ENCODE data around the gene ELF1. TPM values are rescaled to one million over a fixed set of nuclear protein-coding genes. Genes with fewer than 3 reads are reported as not detected.
"Not testable (repeated sequence)": the region's sequence is repeated elsewhere in the genome, so short reads cannot be mapped to it uniquely, and the experiment has no call there.

The ELF1 gene
- total RNA-seq, 1 donor from 2014 or later: 136 TPM

GRCh38 chr13:40982772-40983171 lies 36.3 kb downstream of the ELF1 start:
- H3K4me1 Mint-ChIP-seq: peaks cover 80% of the 10 kb centered on the region
- DNase-seq (no peak), ATAC-seq (ENCODE audit: low read depth) (peak; percentile 64)
- TF ChIP-seq CTCF (IDR thresholded peaks at IDR 0.05): no peak
- H3K9me3 Mint-ChIP-seq: no peaks in the 10 kb centered on the region
- H3K27me3 Mint-ChIP-seq: no peaks in the 10 kb centered on the region
- H3K27ac Mint-ChIP-seq: peak overlapping the region; percentile 86
- intact Hi-C loops (cut with micrococcal nuclease): loop anchor here (1.0 to 10.0 kb wide), 9 partner anchors 8 to 330 kb away; partner anchors contain the start of genes ELF1, FOXO1, KBTBD6 and NAA16
- ChIA-PET CTCF (interaction anchor here (0.8 kb wide), 1 partner anchor 73 kb away, joined by 3 read pairs; no protein-coding TSS in a partner anchor), POLR2A (interaction anchor here (0.6 to 2.0 kb wide), 3 partner anchors 23 to 35 kb away, joined by 3 to 8 read pairs (median 6); no protein-coding TSS in a partner anchor)
- H3K36me3 Mint-ChIP-seq (ENCODE audit: low read depth): peaks cover 35% of the 10 kb centered on the region
- peak overlapping the region; percentile 87 for H3K4me3 Mint-ChIP-seq

GRCh38 chr13:40981949-40982348 lies 37.2 kb downstream of the ELF1 start:
- TF ChIP-seq CTCF (IDR thresholded peaks at IDR 0.05): no peak
- intact Hi-C loops (cut with micrococcal nuclease): loop anchor here (1.0 to 10.0 kb wide), 9 partner anchors 8 to 330 kb away; partner anchors contain the start of genes ELF1, FOXO1, KBTBD6 and NAA16
- no peaks in the 10 kb centered on the region for H3K9me3 Mint-ChIP-seq
- peaks cover 39% of the 10 kb centered on the region for H3K36me3 Mint-ChIP-seq (ENCODE audit: low read depth)
- CTCF ChIA-PET: interaction anchor here (0.8 to 1.6 kb wide), 4 partner anchors 14 to 74 kb away, joined by 3 to 4 read pairs (median 4); partner anchors contain the start of gene ELF1
- H3K4me3 Mint-ChIP-seq: peak overlapping the region; percentile 87
- ATAC-seq (ENCODE audit: low read depth) (no peak), DNase-seq (no peak)
- POLR2A ChIA-PET: interaction anchor here (0.9 to 2.0 kb wide), 5 partner anchors 14 to 75 kb away, joined by 3 to 8 read pairs (median 6); partner anchors contain the start of gene ELF1
- H3K27ac Mint-ChIP-seq: peak overlapping the region; percentile 86
- peaks cover 83% of the 10 kb centered on the region for H3K4me1 Mint-ChIP-seq
- H3K27me3 Mint-ChIP-seq: no peaks in the 10 kb centered on the region

GRCh38 chr13:40981361-40981760 lies 37.8 kb downstream of the ELF1 start:
- ChIA-PET CTCF (interaction anchor here (0.8 to 1.7 kb wide), 4 partner anchors 11 to 74 kb away, joined by 3 to 4 read pairs (median 4); no protein-coding TSS in a partner anchor), POLR2A (interaction anchor here (1.0 to 2.0 kb wide), 6 partner anchors 15 to 79 kb away, joined by 3 to 9 read pairs (median 6); partner anchors contain the start of gene ELF1)
- DNase-seq (no peak), ATAC-seq (ENCODE audit: low read depth) (no peak)
- Mint-ChIP-seq H3K27me3 (no peaks in the 10 kb centered on the region), H3K36me3 (ENCODE audit: low read depth) (peaks cover 43% of the 10 kb centered on the region), H3K27ac (peak overlapping the region; percentile 86), H3K4me3 (peak overlapping the region; percentile 87), H3K4me1 (peaks cover 86% of the 10 kb centered on the region), H3K9me3 (no peaks in the 10 kb centered on the region)
- intact Hi-C loops (cut with micrococcal nuclease): loop anchor here (5.0 to 10.0 kb wide), 2 partner anchors 317 to 331 kb away; partner anchors contain the start of genes FOXO1 and NAA16
- no peak for TF ChIP-seq CTCF (IDR thresholded peaks at IDR 0.05)

GRCh38 chr13:40980461-40980860 lies 38.7 kb downstream of the ELF1 start:
- ChIA-PET CTCF (interaction anchor here (1.6 to 1.7 kb wide), 2 partner anchors 12 to 75 kb away, joined by 3 to 4 read pairs; no protein-coding TSS in a partner anchor), POLR2A (interaction anchor here (1.3 to 2.0 kb wide), 3 partner anchors 31 to 79 kb away, joined by 5 to 9 read pairs (median 6); no protein-coding TSS in a partner anchor)
- Mint-ChIP-seq H3K27me3 (no peaks in the 10 kb centered on the region), H3K9me3 (no peaks in the 10 kb centered on the region), H3K4me1 (peaks cover 86% of the 10 kb centered on the region), H3K4me3 (peak overlapping the region; percentile 87), H3K36me3 (ENCODE audit: low read depth) (peaks cover 52% of the 10 kb centered on the region), H3K27ac (peak overlapping the region; percentile 86)
- no peak for TF ChIP-seq CTCF (IDR thresholded peaks at IDR 0.05)
- intact Hi-C loops (cut with micrococcal nuclease): loop anchor here (5.0 to 10.0 kb wide), 2 partner anchors 316 to 332 kb away; partner anchors contain the start of genes FOXO1 and NAA16
- DNase-seq: no peak
- ATAC-seq (ENCODE audit: low read depth): no peak

GRCh38 chr13:40979232-40979631 lies 39.9 kb downstream of the ELF1 start:
- peak overlapping the region; percentile 86 for H3K27ac Mint-ChIP-seq
- DNase-seq: no peak
- ATAC-seq (ENCODE audit: low read depth): no peak
- no peaks in the 10 kb centered on the region for H3K9me3 Mint-ChIP-seq
- peak overlapping the region; percentile 87 for H3K4me3 Mint-ChIP-seq
- no peaks in the 10 kb centered on the region for H3K27me3 Mint-ChIP-seq
- TF ChIP-seq CTCF (IDR thresholded peaks at IDR 0.05): no peak
- POLR2A ChIA-PET: interaction anchor here (0.7 to 1.5 kb wide), 6 partner anchors 11 to 1296 kb away, joined by 3 to 5 read pairs (median 3); no protein-coding TSS in a partner anchor
- intact Hi-C loops (cut with micrococcal nuclease): no loop called here
- H3K36me3 Mint-ChIP-seq (ENCODE audit: low read depth): peaks cover 61% of the 10 kb centered on the region
- peaks cover 88% of the 10 kb centered on the region for H3K4me1 Mint-ChIP-seq
- CTCF ChIA-PET: interaction anchor here (0.9 to 1.4 kb wide), 2 partner anchors 39 to 75 kb away, joined by 3 to 6 read pairs; no protein-coding TSS in a partner anchor

- ChIA-PET CTCF (interaction anchor here (1.4 kb wide), 1 partner anchor 76 kb away, joined by 6 read pairs; no protein-coding TSS in a partner anchor), POLR2A (interaction anchor here (0.6 to 1.5 kb wide), 4 partner anchors 30 to 277 kb away, joined by 3 to 5 read pairs (median 4); no protein-coding TSS in a partner anchor)
- H3K9me3 Mint-ChIP-seq; DNase-seq; ATAC-seq (ENCODE audit: low read depth); intact Hi-C loops (cut with micrococcal nuclease); H3K27me3 Mint-ChIP-seq: not testable (repeated sequence)
- Mint-ChIP-seq H3K27ac (peak overlapping the region; percentile 81), H3K36me3 (ENCODE audit: low read depth) (peaks cover 63% of the 10 kb centered on the region), H3K4me3 (peak overlapping the region; percentile 72), H3K4me1 (peaks cover 88% of the 10 kb centered on the region)
Measured at GRCh38 chr13:40978109-40978508, 41.0 kb downstream of the ELF1 start.

All from activated B cell treated with CpG ODN at 0.5 μM for 24 hours (primary cell).